GM19025 (cell line): ENCODE results near the gene SGTA.

Experiments used
- ATAC-seq: cut with Tn5 transposase; IDR thresholded peaks from one replicate; pipeline ENCODE4 v1.9.1; 2021; ENCODE audit warnings: mild to moderate bottlenecking, low read depth, moderate library complexity; ENCODE audit not compliant: unreplicated experiment

Gene SGTA

DNA sequence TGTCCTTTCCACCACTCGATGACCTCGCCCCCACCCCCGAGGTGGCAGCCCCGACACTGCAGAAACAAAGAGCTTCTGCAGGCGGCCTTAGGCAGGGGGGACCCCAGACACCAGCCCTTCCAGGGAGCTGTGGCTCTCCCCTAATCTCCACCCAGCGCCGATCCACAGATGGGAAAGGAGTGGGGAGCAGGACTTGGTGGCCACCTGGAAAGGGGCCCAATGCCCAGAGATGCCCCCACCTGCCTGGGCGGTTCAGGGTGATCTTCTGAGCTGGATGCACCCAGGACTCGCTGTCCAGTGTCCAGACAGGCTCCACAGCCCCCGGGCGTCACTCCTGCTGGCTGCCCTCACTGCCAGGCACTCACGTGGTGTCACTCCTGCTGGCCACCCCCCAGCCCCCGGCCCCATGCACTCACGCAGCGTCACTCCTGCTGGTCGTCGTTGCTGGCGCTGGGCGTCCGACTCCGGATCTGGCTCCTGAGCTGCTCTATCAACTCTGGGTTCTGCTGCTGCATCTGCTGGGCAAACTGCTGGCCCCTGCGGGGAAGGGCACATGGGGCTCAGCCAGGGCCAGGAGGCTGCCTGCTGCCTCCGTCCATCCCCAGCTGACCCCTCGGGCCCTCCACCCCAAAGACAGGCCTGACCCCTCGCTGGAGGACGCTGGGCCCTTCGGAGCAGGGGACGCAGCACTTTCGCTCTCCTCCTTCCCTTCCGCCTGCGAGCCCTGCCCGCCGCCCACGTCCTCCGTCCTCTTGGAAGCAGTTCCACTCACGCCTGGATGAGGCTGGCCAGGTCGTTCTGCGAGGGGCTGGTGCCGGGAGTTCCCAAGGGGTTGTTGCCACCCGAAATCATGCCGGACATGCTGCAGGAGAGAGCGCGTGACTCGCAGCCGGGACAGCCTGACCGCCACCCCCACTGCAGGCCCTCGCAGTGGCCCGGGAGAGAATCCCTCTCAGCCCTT, 25.9 kb downstream of the SGTA start:
- ATAC-seq: no peak

DNA sequence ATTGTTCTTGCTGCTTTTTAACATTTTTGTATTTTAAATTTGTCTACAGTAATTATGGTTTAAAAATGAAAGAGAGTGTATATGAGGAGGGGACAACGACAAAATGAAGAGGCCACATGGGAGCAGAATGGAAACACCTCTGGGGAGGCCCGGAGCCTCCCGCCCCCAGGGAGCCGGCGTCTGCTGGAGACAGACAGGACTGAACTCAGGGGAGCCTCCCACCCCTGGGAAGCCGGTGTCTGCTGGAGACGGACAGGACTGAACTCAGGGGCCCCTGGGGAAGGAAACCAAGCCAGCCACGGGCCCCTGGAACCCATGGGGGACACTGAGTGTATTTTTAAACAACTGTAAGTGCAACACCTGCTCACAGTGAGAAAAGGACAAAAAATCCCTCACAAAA, 26.6 kb downstream of the SGTA start:
- ATAC-seq: no peak

DNA sequence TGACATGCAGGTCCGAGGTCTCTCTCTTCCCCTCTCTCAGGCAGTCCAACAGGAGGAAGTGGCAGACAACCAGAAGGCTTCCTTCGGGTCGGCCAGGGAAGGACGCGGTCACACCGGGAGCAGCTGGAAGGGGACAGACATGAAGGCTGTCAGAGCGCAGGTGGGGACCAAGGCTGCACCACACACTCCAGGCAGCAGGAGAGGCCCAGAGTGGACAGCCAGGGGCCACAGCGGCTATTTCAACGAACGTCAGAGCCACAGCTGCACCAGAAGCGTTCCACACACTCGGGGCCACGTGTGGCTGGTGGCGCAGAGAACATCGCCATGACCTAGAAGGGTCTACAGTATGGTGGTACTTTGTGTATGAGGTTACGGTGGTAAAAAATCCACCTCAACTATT, 27.3 kb downstream of the SGTA start:
- ATAC-seq: no peak

DNA sequence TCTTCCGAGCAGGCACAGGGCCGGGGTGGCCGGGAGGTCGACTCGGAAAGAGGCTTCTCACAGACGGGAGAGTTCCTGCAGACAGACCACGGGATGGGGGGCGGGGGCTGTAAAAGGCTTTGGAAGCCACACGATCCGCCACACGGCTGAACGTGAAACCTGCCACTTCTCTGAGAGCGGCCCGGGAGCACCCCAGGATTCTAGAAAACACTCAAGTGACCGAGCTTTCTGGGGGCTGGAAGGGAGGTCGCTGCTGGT, 27.7 kb downstream of the SGTA start:
- no peak for ATAC-seq

DNA sequence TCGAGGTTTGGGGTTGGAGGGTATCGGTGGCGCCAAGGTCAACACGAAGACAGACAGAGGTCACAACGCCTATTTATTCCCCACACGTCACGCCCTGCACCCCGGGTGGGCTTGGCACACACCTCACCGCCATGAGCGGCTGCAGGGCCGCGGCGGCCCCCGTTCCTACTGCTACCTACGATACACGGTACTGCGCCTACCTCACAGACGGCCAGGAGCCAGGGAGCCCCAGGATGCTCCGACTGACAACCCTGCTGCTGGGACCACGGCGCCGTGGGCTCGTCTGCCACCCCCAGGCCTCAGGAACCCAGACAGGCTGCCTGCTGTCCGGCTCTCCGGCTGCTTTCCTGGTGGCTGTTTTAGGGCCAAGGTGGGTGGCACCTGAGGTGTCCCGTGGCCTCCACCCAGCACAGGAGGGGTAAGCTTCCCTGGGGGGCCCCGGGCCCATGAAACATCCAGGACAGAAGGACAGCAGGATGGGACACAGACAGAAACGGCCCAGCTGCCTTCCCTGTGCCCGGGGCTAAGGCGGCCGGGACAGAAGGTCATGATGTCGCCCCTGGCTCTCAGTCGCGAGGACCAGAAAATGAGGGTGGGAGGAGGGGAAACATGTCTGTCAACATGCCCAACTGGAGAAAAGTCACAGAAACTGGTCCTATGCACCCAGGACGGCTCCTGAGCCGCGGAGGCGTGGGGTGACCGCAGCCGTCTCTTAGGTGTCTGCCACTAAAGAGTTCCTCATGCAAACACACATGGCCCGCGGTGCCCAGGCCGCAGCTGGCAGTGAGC, 28.2 kb downstream of the SGTA start:
- no peak for ATAC-seq

DNA sequence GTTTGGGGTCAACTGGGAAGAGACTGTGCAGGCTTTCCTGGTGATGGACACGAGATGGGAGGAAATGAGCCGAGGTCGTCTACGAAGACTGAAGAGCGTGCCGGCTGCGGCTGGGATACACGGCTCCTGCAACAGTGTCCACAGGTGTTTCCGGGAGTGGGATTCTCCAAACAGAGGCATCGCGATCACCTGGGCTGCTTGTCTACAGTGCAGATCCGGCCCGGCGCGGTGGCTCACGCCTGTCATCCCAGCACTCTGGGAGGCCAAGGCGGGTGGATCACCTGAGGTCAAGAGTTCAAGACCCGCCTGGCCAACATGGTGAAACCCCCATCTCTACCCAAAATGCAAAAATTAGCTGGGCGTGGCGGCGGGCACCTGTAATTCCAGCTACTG, 31.6 kb downstream of the SGTA start:
- ATAC-seq: no peak

DNA sequence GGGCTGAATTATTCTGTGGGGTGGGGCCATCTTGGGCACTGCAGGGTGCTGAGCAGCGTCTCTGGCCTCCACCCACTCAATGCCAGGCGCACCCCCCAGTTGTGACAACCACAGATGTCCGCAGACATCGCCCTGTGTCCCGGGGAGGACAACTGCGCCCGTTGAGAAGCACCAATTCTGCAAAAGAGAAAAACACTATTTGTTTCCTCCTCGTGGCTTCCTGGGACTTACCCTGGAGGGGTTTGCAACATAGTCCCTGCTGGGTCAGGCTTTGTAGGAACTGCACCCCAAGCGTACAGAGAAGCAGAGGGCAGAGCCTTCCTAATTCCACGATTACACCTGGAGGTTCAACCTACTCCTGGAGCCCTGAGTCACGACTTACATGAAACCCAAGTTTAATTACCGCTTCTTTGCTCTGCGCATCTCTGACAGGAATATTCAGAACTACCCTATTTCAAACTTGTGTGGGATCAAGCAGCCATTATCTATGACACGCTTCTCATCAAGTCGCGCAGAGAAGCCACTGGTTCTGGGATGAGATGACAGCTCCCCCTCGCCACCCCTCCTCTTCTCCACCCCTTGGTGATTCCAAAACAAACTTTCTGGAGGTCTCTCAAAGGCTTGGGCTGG, 32.1 kb downstream of the SGTA start:
- no peak for ATAC-seq

DNA sequence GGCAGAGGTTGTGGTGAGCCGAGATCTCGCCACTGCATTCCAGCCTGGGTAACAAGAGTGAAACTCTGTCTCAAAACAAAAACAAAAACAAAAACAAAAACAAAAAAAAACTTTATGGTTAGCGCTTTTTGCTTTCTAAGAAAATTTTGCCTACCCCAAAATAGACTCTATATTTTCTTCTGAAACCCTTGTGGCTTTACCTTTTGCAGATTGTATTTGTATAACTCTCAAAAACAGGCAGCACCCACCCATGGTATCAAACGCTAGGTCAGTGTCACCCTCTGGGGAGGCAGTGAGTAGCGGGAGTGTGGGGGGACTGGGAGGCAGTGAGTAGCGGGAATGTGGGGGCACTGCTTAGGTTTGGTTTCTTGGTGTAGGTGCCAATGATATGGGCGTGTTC, 35.7 kb downstream of the SGTA start:
- ATAC-seq: no peak

DNA sequence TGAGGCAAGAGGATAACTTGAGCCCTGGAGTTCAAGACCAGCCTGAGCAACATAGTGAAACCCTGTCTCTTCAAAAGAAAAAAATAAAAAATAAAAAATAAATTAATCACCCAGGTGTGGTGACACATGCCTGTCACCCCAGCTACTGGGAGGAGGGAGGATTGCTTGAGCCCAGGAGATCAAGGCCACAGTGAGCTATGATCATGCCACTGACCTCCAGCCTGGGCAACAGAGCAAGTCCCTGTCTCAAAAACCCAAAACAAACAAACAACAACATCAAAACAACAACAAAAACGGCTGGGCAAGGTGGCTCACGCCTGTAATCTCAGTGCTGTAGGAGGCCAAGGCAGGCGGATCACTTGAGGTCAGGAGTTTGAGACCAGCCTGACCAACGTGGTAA, 39.0 kb downstream of the SGTA start:
- no peak for ATAC-seq

DNA sequence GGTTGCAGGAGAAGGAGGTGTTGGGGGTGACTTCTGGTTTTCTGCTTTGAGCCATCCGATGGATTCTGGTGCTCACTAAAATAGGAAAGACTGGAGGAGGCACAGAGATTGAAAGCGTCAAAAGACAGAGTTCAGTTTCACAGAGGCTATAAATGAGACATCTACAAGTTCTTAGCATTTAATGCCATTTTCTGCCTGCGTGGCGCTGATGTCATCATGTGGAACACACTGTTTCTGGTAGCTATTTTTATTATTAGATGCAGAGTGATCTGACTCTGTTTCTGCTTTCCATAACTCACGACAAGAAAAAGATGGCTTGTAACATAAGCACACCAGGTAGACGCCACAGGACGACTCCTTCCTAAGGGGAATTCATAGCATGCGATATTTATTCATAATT, 40.0 kb downstream of the SGTA start:
- ATAC-seq: no peak

DNA sequence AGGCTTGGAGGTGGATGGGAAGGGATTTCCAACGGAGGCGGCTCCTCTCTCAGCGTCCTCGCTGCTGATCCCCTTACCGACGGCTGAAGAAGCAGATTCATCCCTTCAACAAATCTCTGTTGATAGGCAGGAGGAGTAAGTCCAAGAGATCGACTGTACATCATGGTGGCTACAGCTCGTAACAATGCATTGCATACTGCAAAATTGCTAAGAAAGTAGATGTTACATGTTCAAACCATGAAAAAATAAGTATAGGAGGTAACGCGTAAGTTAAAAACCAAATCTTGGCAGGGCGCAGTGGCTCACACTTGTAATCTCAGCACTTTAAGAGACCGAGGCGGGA, 42.8 kb downstream of the SGTA start:
- ATAC-seq: no peak

DNA sequence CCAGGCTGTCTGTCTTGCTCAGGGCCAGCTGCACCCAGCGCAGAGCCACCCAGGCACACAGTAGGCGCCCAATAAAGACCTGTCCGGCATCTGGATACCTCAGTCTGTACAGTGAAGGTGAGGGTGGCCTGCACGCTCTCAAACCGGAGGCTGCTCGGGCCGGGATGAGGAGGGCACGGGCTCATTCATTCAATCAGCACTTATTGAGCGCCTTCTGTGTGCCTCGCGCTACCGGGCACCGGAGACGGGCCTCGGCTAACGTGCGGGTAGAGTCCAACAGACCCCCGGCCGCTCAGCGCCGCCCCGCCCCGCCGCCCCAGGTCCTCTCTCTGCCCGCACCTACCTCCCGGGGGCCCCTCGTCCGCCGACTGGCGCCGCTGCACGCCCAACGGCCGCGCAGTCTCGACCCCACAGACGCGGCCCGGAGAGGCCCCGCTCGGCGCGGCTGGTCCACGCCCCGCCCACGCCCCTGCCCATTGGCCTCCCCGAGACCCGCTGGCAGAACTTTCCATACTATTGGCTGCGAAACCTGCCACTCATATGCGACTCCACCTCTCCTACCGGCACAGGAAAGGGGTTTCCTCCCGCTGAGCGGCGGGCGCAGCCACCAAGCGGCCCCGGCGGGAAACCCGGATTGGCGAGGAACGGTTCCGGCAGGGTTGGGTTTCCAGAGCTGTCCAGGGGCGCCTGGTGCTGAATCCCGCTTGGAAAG, 43.3 kb downstream of the SGTA start, which contains the start of gene SLC39A3:
Gene SLC39A3 (minus strand): TSS at position 416 of the 712 bp plus-strand sequence. CDS start 2,760 bp downstream, outside the sequence.
- ATAC-seq: peak; percentile 95

DNA sequence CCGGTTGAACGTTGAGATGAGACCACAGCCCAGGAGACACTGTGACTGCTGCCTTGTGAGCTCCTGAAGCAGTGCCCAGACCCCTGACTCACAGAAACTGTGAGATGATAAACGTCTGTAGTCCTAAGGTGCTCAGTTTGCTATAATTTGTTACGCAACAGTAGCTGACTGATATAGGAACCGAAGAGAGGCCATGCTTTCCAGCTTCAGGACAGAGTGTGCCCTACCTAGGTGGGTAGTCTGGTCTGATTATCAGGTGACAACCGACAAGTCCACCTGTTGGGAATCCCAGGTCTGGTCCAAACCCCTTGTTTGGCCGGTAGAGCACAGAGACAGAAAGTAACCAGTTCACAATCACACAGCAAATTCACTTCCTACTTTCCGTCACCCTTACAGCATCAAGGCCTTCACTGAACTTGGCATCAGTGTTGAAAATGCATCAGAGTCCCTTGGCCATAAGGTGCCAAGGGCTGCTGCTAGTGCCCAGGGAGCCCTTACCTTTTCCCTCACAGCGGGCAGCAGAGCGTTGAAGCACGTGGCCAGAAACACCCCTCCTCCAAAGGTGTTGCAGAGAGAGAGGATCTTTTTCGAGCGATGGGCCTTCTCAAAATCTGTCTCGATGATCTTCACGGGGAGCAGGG, 46.4 kb downstream of the SGTA start:
- ATAC-seq: no peak

DNA sequence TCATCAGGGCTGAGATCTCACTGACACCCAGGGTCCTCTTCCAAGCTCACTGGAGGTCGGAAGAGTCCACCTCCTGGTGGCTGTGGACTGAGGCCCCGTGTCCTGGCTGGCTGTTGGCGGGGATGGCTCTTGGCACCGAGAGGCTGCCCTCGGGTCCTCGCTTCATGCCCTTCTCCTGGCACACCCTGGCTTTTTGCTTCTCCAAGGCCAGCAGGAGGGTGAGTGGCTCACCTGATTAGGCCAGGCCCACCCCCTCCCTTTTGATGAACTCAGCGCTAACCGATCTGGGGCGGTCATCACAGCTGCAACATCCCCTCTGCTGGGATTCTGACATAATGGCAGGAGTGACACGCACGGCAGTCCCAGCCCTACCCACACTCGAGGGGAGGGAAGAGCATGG, 47.7 kb downstream of the SGTA start:
- no peak for ATAC-seq

DNA sequence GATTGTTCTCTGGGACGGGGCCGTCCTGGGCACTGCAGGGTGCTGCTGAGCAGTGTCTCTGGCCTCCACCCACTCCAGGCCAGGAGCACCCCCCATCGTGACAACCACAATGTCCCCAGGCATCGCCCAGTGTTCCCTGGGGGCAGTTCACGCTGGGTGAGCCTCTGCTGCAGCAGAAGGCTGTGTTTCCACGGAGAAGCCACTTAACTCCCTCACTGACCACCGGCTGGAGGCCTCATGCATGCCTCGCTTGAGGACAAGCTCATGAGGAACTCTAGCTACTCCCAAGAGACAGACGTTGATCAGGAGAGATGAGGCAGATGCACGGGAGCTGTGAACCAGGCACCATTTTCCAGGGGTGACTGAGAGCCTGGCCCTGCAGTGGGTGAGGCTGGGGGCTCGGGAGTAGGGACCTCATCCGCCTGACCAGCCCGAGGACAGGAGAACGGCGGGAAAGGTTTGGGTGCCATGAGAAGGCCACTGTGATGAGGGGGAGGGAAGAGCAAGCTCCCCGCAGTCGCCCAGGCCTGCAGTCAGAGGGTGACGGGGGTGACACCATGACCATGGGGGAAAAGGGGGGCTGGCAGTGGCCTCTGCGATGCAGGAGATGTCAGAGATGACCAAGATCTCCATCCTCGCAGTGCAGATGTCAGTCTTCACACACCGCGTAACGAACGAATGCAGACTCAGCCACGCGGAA, 48.3 kb downstream of the SGTA start:
- ATAC-seq: no peak

DNA sequence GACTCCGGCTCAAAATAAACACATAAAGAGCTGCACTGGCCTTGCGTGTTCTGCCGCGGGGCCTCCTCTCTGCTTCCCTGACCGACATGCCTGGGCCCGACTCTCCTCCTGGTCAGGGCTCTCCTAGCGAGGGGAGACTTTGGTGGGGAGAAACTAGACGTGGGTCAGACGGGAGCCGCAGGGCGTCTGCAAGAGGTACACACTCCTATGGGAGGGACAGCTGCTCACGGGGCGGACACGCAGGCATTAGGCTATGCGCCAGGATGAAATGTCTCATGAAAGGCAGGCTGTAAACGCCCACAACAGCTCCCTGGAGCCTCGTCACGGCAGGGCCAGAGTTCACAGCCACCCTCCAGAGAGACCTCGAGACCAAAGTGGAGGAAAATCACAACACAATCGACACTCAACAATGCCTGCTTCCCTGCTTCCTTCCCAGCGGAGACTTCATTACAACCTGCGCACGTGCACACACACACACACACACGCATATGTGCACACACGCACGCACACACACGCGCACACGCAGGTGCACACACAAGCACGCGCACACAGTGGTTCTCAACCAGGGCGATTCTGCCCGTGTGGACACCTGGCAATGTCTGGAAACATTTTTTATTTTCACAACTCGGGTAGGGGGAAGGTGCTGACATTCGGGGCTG, 49.0 kb downstream of the SGTA start:
- ATAC-seq: no peak

DNA sequence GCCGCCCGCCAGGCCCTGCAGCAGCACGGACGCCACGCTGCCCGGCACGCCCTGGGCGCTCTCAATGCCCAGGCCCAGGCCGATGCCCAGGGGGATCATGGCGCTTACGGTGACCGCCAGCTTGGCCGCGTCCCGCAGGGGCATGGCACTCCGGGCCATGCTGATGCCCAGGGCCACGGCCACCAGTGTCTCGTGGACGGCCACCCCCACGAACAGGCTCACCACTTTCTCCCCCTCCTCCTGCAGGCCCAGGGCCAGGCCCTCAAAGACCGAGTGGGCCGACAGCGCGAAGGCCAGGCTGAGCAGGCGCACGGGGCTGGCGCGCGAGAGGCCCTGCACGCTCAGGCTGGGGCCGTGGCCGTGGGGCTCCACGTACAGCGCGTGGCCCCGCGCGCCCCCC, 50.2 kb downstream of the SGTA start:
- no peak for ATAC-seq

DNA sequence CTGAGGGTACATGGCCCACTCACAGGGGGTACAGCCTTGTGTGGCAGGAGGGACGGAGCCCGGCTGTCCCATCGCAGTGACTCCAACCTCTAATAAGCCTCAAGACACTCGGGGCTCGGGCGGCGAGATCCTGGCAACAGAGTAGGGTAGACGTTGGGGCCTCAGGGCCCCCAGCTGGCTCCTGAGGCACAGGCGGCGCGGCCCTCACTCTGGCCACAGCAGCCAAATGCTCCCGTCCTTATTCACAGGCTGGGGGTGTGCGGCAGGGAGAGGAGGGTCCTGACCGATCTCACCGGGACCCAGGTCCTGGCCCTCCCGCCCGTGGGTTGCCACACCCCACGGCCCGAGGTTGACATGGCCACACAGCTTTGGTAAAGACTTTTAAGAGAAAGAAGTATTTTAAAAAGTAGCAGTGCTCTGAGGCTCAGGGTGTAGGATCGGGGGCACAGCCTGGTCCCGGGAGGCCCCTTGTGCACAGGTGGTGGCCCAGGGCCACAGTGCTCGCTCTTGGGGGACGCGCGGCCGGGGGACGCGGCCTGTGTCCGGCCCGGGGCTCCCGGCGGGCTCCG, 50.8 kb downstream of the SGTA start:
- no peak for ATAC-seq
